SK-N-SH treated with all-trans-retinoic acid at 6 μM for 48 hours (cell line): Measurements from ENCODE around the gene THOP1.

Experiments
- BACH2 ChIP-seq: fragments of 250-450 bp; sonication (Bioruptor Pico); IDR thresholded peaks from 2 replicates; pipeline ENCODE4 v1.9.0; 2021; ENCODE audit warnings: mild to moderate bottlenecking, borderline replicate concordance
- PATZ1 ChIP-seq: fragments of 250-450 bp; sonication (Bioruptor Pico); IDR thresholded peaks from 2 replicates; pipeline ENCODE4 v1.8.0; 2020; ENCODE audit warnings: mild to moderate bottlenecking, moderate library complexity, borderline replicate concordance
- PPARA ChIP-seq: fragments of 250-450 bp; sonication (Bioruptor Pico); IDR thresholded peaks from 2 replicates; pipeline ENCODE4 v1.5.0; 2020; ENCODE audit warnings: mild to moderate bottlenecking, borderline replicate concordance
- TOX ChIP-seq: fragments of 250-450 bp; sonication (Bioruptor Pico); IDR thresholded peaks from 2 replicates; pipeline ENCODE4 v1.8.0; 2021; ENCODE audit warnings: mild to moderate bottlenecking, moderate library complexity, borderline replicate concordance
- TSHZ2 ChIP-seq: fragments of 250-450 bp; sonication (Bioruptor Pico); IDR thresholded peaks from 2 replicates; pipeline ENCODE4 v1.5.0; 2020; ENCODE audit warnings: mild to moderate bottlenecking, moderate library complexity
- ZNF565 ChIP-seq: fragments of 450-650 bp; formaldehyde crosslinking; conservative IDR thresholded peaks from 2 replicates; pipeline ENCODE4 v1.5.0; 2020; ENCODE audit warnings: low read depth, mild to moderate bottlenecking, moderate library complexity
- ZNF8 ChIP-seq: fragments of 450-650 bp; formaldehyde crosslinking; IDR thresholded peaks from 2 replicates; pipeline ENCODE4 v1.5.0; 2020; ENCODE audit warnings: mild to moderate bottlenecking, moderate library complexity

GRCh38 chr19:2810141-2811091, 25.1 kb downstream of the THOP1 start:
- TF ChIP-seq PPARA (CRISPR knock-in tag) (no peak), ZNF565 (CRISPR knock-in tag) (no peak), TSHZ2 (CRISPR knock-in tag) (no peak), TOX (CRISPR knock-in tag) (no peak), PATZ1 (no peak), BACH2 (no peak), ZNF8 (CRISPR knock-in tag) (no peak)
